Measurements from ENCODE around the gene TMEM150B.

DNA sequence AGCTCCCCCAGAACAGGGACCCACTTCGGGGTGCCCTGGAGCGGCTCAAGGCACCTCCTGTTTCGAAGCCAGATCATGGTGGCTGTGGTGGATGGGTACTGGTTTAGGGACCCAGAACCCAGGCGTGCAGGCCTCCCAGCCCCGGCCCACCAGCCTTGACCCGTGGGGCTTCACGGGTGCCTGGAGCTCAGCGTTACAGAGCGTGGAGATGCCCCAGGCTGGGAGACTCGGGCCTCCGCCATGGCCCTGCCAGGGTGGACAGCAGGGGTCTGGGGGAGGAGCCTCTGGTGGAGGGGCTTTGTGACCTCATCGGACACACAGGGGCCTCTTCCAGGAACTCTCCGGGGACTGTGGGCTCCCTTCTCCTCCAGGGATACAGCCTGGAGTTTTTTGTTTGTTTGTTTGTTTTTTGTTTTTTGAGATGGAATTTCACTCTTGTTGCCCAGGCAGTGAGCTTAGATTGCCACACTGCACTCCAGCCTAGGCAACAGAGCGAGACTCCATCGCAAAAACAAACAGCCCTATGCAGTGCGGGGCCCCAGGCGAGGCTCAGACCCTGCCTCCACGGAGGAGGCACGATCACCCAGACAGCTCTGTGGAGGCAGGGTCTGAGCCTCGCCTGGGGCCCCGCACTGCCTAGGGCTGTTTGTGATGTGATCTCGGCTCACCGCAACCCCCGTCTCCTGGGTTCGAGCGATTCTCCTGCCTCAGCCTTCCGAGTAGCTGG lies 38.0 kb upstream of the TMEM150B start, which contains the start of gene GARIN5B:
- no peak for TF ChIP-seq CTCF (IDR thresholded peaks at IDR 0.05; ENCODE audit: insufficient read depth, low read length, poor library complexity, severe bottlenecking)
- no peak for TF ChIP-seq EZH2phosphoT487 (conservative IDR thresholded peaks at IDR 0.05; ENCODE audit: low read length)

Measured in SU-DHL-6 (cell line).